Stimulated activated CD8-positive, alpha-beta memory T cell treated with anti-CD3 and anti-CD28 coated beads, Interleukin-4, amount 100 ng/mL, for 1 hour (primary cell): ENCODE results near the gene LMX1A.

Experiments used
- DNase-seq, 2 donors: peaks; one replicate each; pipeline ENCODE4 v3.0.0-alpha.2; 2020; ENCODE audit warnings: low read depth in 2 of 2, low spot score in 1 of 2

LMX1A gene

DNA sequence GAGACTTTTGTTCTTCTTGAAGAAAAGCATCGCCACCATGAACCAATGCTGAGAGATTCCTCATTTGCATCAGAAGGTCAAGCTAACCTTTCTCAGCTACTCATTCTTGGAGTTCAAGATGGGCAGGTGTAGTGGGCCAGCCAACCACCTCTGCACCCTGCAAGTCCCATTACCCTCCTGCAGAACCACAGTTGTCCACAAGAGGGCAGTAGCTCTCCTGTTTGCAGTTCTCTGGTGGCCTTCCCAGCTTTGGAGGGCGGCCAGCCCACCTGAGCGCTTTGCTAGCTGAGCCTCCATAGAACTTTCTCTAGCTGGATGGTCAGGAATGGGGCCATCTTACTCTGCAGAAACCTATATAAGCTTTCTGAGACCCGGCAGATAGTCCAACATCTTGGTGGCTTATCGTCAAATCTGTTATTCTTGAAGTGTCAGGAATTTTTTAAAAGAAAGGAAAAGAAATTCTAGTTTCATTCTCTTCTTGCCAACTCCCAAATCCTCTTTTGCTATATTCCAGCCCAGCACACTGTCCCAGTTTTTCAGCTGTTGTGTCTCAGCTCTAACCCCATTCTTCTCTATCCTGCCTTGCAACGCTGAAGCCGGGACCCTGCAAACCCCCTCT, 11.0 kb upstream of the LMX1A start:
- peak; percentile 50 to 60 for DNase-seq

DNA sequence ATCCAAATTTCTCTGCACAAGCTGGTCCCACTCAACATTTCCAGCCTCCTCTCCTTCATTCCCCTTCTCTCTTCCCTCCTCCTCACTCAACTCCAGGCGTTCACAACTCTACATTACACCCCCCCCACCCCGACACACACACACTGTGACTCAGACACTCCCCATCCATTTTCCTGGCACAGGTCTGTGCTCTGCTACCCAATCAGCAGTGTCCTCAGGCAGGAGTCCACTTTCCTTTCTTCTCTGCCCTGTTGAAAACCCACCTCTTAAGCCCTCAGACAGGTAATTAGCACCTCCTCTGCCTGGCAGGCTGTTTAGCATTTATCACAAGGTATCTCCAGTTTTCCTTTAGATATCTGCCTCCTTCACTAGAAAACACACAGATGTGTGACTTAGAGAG, 8.8 kb upstream of the LMX1A start:
- no peak for DNase-seq

DNA sequence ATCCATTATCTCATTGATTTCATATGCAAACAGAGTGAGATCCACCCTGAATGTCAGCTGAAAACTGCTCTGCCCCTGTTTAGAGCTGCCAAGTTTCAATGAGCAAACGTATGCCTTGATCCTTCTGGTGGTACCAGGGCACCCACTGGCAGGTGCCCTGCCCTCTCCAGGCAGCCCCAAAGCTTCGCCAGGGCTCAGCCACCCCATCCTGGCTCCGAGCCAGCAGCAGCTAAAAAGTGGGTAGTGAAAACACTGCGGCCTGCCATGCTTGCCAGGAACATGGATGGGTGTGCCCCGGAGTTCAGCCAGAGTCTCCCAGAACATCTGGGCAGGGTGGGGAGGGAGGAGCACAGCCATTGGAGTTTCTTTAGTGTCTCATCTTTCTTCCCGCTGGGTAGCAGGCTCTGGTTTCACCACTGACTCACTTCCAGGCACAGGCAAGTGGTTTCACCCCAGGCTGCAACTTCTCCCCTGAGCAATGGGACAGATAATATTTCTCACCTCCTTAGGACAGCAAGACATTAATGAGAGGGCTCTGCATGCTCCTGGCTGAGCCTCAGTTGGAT, 8.1 kb upstream of the LMX1A start:
- DNase-seq: no peak

DNA sequence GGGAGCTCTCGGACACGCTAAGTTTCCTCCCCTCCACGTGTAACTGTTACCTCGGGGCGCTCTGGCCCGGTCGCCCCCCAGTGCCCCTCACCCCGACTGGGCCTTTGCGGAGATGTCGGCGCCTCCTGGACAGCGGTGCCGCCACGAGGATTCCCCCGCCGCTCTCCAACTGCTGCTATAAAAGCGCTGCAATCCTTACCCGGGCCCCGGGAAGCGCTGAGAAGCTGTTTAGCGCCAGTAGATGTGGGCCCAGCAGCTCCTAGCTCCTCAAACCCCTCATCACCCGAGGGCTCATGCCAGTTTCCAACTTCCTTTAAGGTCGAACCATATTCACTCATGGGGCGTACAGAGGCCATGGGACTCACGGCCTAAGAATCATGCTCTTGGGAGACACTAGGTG, 361 bp upstream of the LMX1A start:
- no peak for DNase-seq

DNA sequence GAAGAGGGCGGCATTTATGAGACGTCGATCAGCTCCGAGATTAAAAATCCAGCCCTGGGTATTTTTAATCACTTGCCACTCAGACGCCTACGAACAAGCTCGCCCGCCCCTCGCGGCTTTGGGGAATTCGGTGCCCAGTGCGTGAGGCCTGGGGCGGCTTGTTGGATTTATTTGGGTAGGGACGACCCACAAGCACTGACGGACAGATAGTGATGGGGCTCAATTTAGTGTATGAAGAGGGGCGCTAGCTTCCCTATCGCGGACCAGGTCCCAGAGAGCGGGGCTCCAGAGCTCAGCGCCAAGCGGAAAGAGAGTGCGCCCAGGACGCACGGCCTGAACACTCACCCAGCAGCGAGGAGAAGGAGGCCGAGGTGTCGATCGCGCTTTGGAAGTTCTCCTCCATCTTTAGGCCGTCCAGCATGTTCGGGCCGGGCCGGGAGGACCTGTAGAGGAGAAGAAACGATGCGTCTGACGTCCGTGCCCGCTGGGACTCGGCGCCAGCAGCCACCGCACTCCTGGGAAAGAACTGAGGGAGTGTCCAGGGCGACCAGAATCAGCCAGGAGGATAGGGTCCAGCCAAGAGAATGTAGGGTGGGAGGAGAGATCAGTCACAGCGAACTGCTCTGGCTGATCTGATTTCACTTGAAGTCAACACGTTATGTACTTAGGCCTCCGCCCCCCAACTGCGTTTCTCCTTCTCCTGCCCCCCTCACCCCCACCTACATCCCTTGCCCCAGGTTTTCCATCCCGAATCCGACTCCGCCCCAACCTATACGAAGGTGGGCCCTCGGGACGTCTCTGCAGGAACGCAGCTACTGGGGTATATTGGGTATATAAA, 1.2 kb downstream of the LMX1A start:
- no peak for DNase-seq

GRCh38 chr1:165354739-165355138, 1.8 kb downstream of the LMX1A start:
- DNase-seq: no peak

GRCh38 chr1:165353731-165354671, 2.5 kb downstream of the LMX1A start:
- DNase-seq: no peak

DNA sequence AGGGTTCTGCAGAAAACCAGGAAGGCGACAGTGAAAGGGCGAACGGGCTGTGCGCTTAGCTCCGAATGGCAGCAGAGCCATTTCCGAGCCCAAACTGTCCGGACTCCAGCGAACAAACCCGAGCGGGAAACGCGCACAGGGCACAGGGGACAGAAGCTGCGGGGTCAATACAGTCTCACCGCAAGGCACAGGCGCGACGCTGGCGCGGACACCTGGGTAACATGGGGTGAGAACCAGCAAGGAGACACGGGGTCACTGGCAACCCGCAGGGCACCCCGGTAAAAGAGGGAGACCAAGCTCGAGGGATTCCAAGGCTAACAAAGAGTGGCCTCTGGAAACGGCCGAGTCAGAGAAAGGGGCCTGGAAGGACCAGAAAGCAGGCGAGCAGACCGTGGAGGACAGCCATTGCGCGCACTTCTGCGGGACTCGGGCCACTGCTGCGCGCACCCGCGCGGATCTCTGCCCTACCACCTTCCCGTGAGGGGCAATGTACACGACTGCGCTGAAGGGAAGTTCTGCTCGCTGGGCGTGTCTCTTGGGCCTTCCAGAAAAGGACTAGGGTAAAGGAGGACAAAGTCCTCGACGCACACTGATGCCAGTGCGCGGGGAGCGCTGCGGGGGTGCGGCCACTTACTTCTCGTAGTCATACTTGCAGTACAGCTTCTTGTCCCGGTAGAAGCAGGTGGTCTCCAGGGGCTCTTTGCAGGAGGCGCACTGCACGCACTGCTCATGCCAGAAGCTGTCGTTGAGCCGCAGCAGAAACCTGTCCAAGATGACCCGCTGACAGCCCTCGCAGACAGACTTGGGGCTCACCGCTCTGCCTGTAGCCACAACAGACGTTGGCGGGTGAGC, 3.8 kb downstream of the LMX1A start:
- no peak for DNase-seq

- DNase-seq: no peak
Measured at GRCh38 chr1:165351863-165352441, 4.6 kb downstream of the LMX1A start.

- no peak for DNase-seq
Measured at GRCh38 chr1:165350840-165351239, 5.7 kb downstream of the LMX1A start.

- no peak for DNase-seq
Measured at GRCh38 chr1:165345502-165345901, 11.0 kb downstream of the LMX1A start.

DNA sequence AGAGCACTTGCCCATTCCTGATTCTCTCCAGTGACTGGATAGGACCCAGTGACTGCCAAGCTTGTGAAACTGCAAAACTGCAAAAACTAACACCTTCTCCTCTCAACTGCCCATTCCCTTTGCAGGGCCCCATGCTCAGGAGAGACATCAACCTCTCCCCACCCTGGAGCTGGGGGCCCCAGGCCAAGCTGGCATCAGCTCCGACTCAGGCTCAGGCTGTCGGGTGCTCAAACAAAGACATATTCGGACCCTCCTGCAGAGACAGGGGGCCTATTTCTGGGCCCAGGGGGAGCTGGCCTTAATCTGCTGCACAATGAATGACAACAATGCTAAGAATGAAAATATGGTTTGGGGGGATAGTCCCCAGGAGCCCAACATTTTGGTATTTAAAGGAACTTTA, 11.8 kb downstream of the LMX1A start:
- no peak for DNase-seq

DNA sequence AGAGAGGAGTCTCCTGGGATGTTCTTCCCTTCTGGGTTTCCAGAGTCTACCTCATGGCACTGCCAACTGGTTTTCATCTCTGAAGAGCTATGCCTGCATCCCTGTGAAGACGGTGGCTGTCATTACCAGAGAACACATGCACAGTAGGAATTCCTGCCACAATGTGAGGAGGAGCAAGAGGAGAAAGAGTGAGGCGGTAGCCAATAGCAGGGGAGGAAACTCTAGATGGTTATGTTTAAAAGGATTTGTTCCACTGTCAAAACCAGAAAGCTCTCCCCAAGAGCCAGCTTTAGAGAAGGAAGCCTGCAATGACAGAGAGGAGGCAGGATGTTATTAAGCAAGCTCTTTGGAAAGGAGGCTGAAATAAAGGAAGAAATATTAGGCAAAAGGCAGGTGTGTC, 12.3 kb downstream of the LMX1A start:
- DNase-seq: no peak

- no peak for DNase-seq
Measured at GRCh38 chr1:165342587-165342986, 13.9 kb downstream of the LMX1A start.

DNA sequence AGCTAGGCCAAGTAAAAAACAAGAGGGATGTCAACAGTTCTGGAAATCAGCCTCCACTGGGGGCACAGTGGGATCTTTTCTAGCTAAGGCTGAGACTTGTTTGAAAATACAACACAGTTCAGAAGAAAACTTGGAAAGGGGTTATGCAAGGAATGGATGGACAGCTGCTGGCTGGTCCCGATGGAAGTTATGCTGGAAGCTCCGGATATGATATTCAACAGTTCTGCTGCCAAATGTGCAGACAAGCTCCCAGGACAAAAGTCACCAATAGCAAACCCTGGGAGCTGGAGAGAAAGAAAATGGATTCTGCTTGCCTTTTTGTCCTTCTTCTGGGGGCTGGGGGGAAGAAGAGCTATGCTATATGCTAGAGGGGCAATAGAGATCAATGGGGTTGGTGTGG, 14.3 kb downstream of the LMX1A start:
- no peak for DNase-seq

- DNase-seq: no peak
Measured at GRCh38 chr1:165339164-165339563, 17.4 kb downstream of the LMX1A start.

DNA sequence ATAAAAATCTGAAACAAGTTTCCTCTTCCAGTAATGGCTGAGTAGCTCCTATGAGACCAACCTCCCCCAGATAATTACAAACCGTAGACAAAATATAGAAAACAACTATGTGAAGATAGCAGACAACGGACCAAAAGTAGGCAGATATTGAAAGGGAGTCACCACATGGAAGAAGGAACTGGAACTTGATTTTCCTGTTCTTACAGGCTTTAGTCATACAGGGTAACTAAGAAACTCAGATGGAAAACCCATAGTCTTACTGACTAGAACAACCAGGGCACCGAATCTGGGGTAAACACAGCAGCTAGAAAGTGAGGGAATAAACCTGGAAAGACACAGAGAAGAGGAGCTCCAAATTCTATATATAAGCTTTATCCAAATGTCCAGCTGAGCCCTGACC, 26.0 kb downstream of the LMX1A start:
- no peak for DNase-seq

- DNase-seq: no peak
Measured at GRCh38 chr1:165329104-165329503, 27.4 kb downstream of the LMX1A start.

DNA sequence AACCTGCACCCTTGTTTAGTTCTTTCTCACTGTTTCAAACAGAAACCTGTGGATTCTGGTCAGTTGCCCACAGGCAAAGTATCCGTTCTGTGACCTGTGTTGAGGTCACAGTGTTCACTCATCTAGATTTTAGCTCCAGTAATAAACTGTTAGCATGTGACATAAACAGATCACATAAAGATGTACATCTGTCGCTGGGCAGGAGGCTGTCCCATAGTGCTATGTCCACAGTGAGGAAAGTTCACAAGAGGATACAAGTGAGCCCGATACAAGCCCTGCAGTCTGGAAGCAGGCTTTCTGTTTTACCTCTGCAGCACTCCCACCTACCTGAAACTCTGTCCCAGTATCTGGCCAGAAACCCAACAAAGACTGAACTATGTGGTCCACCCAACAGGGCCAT, 28.4 kb downstream of the LMX1A start:
- no peak for DNase-seq

DNA sequence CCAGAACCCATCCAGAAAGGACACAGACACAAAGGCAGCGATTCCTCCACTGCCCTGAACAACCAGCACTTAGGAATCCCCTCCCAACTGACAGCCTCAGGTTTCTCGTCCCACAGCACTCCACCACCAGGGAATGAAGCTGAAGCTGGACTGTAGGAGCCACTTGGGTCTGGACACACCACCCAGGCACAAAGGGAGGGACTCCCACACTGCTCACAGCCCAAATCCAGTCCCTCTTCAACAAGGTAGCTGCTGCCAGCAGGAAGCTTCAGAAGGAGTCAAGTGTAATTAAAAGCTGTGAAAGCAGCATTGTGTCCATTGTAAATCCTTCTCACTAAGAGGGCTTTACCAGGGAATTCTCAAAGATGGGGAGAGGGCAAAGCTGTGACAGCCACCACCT, 29.0 kb downstream of the LMX1A start:
- no peak for DNase-seq
